ENCODE measurements around the gene TLK2.

The TLK2 gene

GRCh38 chr17:62660629-62661118 lies 182.0 kb downstream of the TLK2 start:
- peaks cover 39% of the 10 kb centered on the region for H3K4me1 Mint-ChIP-seq
- peaks cover 82% of the 10 kb centered on the region for H3K36me3 Mint-ChIP-seq (ENCODE audit: low read depth)
- no peak for TF ChIP-seq CTCF (IDR thresholded peaks at IDR 0.05)
- H3K4me3 Mint-ChIP-seq = no peak overlapping the region
- H3K9me3 Mint-ChIP-seq = peaks cover 27% of the 10 kb centered on the region
- DNase-seq = no peak
- no peak overlapping the region for H3K27ac Mint-ChIP-seq
- peaks cover 3% of the 10 kb centered on the region for H3K27me3 Mint-ChIP-seq (ENCODE audit: low read depth, poor library complexity)

GRCh38 chr17:62661337-62661736 lies 182.7 kb downstream of the TLK2 start:
- Mint-ChIP-seq H3K36me3 (ENCODE audit: low read depth) (peaks cover 76% of the 10 kb centered on the region), H3K27me3 (ENCODE audit: low read depth, poor library complexity) (peaks cover 3% of the 10 kb centered on the region), H3K4me3 (no peak overlapping the region), H3K9me3 (peaks cover 27% of the 10 kb centered on the region), H3K4me1 (peaks cover 36% of the 10 kb centered on the region), H3K27ac (no peak overlapping the region)
- no peak for TF ChIP-seq CTCF (IDR thresholded peaks at IDR 0.05)
- DNase-seq = no peak

GRCh38 chr17:62662855-62663254 lies 184.2 kb downstream of the TLK2 start:
- Mint-ChIP-seq H3K27ac (no peak overlapping the region), H3K36me3 (ENCODE audit: low read depth) (peaks cover 70% of the 10 kb centered on the region), H3K27me3 (ENCODE audit: low read depth, poor library complexity) (no peaks in the 10 kb centered on the region), H3K4me3 (no peak overlapping the region), H3K4me1 (peaks cover 24% of the 10 kb centered on the region), H3K9me3 (peaks cover 27% of the 10 kb centered on the region)
- no peak for DNase-seq
- TF ChIP-seq CTCF (IDR thresholded peaks at IDR 0.05) = no peak
